ENCODE data around the gene TSPAN12.
"Not testable (repeated sequence)": the region's sequence is repeated elsewhere in the genome, so short reads cannot be mapped to it uniquely, and the experiment has no call there.

DNA sequence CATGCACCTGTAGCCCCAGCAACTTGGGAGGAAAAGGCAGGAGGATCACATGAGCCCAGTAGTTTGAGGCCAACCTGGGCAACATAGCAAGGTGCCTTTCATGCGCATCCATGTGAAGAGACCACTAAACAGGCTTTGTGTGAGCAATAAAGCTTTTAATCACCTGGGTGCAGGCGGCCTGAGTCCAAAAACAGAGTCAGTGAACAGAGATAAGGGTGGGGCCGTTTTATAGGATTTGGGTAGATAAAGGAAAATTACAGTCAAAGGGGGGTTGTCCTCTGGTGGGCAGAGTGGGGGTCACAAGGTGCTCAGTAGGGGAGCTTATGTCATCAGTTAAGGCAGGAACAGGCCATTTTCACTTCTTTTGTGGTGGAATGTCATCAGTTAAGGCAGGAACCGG, 27.7 kb upstream of the TSPAN12 start:
- not testable (repeated sequence) for TF ChIP-seq POLR2A (IDR thresholded peaks at IDR 0.05)
- TF ChIP-seq, protein P1, sequence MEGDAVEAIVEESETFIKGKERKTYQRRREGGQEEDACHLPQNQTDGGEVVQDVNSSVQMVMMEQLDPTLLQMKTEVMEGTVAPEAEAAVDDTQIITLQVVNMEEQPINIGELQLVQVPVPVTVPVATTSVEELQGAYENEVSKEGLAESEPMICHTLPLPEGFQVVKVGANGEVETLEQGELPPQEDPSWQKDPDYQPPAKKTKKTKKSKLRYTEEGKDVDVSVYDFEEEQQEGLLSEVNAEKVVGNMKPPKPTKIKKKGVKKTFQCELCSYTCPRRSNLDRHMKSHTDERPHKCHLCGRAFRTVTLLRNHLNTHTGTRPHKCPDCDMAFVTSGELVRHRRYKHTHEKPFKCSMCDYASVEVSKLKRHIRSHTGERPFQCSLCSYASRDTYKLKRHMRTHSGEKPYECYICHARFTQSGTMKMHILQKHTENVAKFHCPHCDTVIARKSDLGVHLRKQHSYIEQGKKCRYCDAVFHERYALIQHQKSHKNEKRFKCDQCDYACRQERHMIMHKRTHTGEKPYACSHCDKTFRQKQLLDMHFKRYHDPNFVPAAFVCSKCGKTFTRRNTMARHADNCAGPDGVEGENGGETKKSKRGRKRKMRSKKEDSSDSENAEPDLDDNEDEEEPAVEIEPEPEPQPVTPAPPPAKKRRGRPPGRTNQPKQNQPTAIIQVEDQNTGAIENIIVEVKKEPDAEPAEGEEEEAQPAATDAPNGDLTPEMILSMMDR (IDR thresholded peaks at IDR 0.05): not testable (repeated sequence)

All from ovary (tissue), 3 donors.